ENCODE results near the gene SNAP47. TPM values are rescaled to one million over a fixed set of nuclear protein-coding genes. Genes with fewer than 3 reads are reported as not detected.
A peak's percentile ranks its signal among the peaks of the same experiment; 100 is the strongest.

Gene SNAP47
- total RNA-seq, 2 experiments from 2014 or later, result 25.3 to 25.5 TPM

- Mint-ChIP-seq H3K36me3 (ENCODE audit: low read depth) (peaks cover 20% of the 10 kb centered on the region), H3K27me3 (no peaks in the 10 kb centered on the region), H3K9me3 (no peaks in the 10 kb centered on the region), H3K4me3 (no peak overlapping the region), H3K4me1 (ENCODE audit: low read depth) (peaks cover 33% of the 10 kb centered on the region), H3K27ac (peak overlapping the region; percentile 8)
- CTCF ChIA-PET, result no interaction called here
- no peak for TF ChIP-seq CTCF (IDR thresholded peaks at IDR 0.05)
- POLR2A ChIA-PET, result interaction anchor here (1.1 kb wide), 1 partner anchor 10 kb away, joined by 4 read pairs; no protein-coding TSS in a partner anchor
- intact Hi-C loops (cut with micrococcal nuclease), result no loop called here
- ATAC-seq (peak; percentile 50), DNase-seq (no peak)
Measured at GRCh38 chr1:227756172-227756959, 21.1 kb downstream of the SNAP47 start.

- no peaks in the 10 kb centered on the region for H3K9me3 Mint-ChIP-seq
- no peak overlapping the region for H3K27ac Mint-ChIP-seq
- H3K36me3 Mint-ChIP-seq (ENCODE audit: low read depth), result peaks cover 20% of the 10 kb centered on the region
- intact Hi-C loops (cut with micrococcal nuclease), result no loop called here
- H3K4me1 Mint-ChIP-seq (ENCODE audit: low read depth), result peaks cover 47% of the 10 kb centered on the region
- ATAC-seq (no peak), DNase-seq (no peak)
- no peaks in the 10 kb centered on the region for H3K27me3 Mint-ChIP-seq
- ChIA-PET POLR2A (interaction anchor here (0.7 kb wide), 1 partner anchor 18 kb away, joined by 4 read pairs; no protein-coding TSS in a partner anchor), CTCF (no interaction called here)
- TF ChIP-seq CTCF (IDR thresholded peaks at IDR 0.05), result no peak
- H3K4me3 Mint-ChIP-seq, result no peak overlapping the region
Measured at GRCh38 chr1:227757781-227758180, 22.5 kb downstream of the SNAP47 start.

GRCh38 chr1:227758366-227758765 is 23.1 kb downstream of the SNAP47 start:
- no peaks in the 10 kb centered on the region for H3K9me3 Mint-ChIP-seq
- H3K4me3 Mint-ChIP-seq, result no peak overlapping the region
- H3K27me3 Mint-ChIP-seq, result no peaks in the 10 kb centered on the region
- DNase-seq, result peak; percentile 29
- H3K27ac Mint-ChIP-seq, result no peak overlapping the region
- ChIA-PET POLR2A (interaction anchor here (0.7 kb wide), 1 partner anchor 19 kb away, joined by 4 read pairs; no protein-coding TSS in a partner anchor), CTCF (interaction anchor here (1.6 kb wide), 1 partner anchor 195 kb away, joined by 5 read pairs; no protein-coding TSS in a partner anchor)
- intact Hi-C loops (cut with micrococcal nuclease), result no loop called here
- peaks cover 53% of the 10 kb centered on the region for H3K4me1 Mint-ChIP-seq (ENCODE audit: low read depth)
- no peak for TF ChIP-seq CTCF (IDR thresholded peaks at IDR 0.05)
- ATAC-seq, result no peak
- peaks cover 20% of the 10 kb centered on the region for H3K36me3 Mint-ChIP-seq (ENCODE audit: low read depth)

- no peak overlapping the region for H3K4me3 Mint-ChIP-seq
- peaks cover 61% of the 10 kb centered on the region for H3K4me1 Mint-ChIP-seq (ENCODE audit: low read depth)
- TF ChIP-seq CTCF (IDR thresholded peaks at IDR 0.05), result no peak
- ChIA-PET POLR2A (interaction anchor here (0.7 kb wide), 2 partner anchors 139 to 296 kb away, joined by 4 read pairs; no protein-coding TSS in a partner anchor), CTCF (interaction anchor here (0.6 to 7.0 kb wide), 3 partner anchors 27 to 194 kb away, joined by 3 to 59 read pairs (median 5); no protein-coding TSS in a partner anchor)
- no peaks in the 10 kb centered on the region for H3K27me3 Mint-ChIP-seq
- peak overlapping the region; percentile 12 for H3K27ac Mint-ChIP-seq
- H3K36me3 Mint-ChIP-seq (ENCODE audit: low read depth), result peaks cover 25% of the 10 kb centered on the region
- DNase-seq, result no peak
- H3K9me3 Mint-ChIP-seq, result no peaks in the 10 kb centered on the region
- no peak for ATAC-seq
- intact Hi-C loops (cut with micrococcal nuclease), result loop anchor here (10.0 kb wide), 1 partner anchor 185 kb away; the partner anchor contains the start of gene WNT9A
Measured at GRCh38 chr1:227759341-227760300, 24.4 kb downstream of the SNAP47 start.

All from activated CD8-positive, alpha-beta T cell treated with anti-CD3 and anti-CD28 coated beads for 36 hours (primary cell).